Esophagus squamous epithelium (tissue), 5 donors: ENCODE data around the gene ST6GALNAC1. TPM values are rescaled to one million over a fixed set of nuclear protein-coding genes. Genes with fewer than 3 reads are reported as not detected.

Experiments
- DNase-seq: peaks from one replicate; lab custom pipeline; 2025; lab: John Stamatoyannopoulos, UW
- H3K27ac ChIP-seq, 4 donors: fragments of 200-600 bp; sonication (generic); one replicate each; pipeline ENCODE4 v1.5.1; 2016 to 2019; ENCODE audit warnings: mild to moderate bottlenecking in 1 of 4
- H3K27me3 ChIP-seq, 4 donors: fragments of 200-600 bp; sonication (generic); 1 replicate in 3 of 4; 2 replicates in 1 of 4; pipeline versions ENCODE4 v1.5.1 to v1.6.0; 2017 to 2021; ENCODE audit warnings: antibody characterized with exemption in 1 of 4
- H3K36me3 ChIP-seq, 3 donors: fragments of 200-600 bp; sonication (generic); one replicate each; pipeline ENCODE4 v1.5.1; 2016 to 2019
- H3K4me1 ChIP-seq, 3 donors: fragments of 200-600 bp; sonication (generic); one replicate each; pipeline ENCODE4 v1.5.1; 2017 to 2019
- H3K4me3 ChIP-seq, 4 donors: fragments of 200-600 bp; sonication (generic); 1 replicate in 3 of 4; 2 replicates in 1 of 4; pipeline ENCODE4 v1.5.1; 2016 to 2019; ENCODE audit warnings: mild to moderate bottlenecking in 2 of 4, moderate library complexity in 1 of 4
- H3K9me3 ChIP-seq, 3 donors: fragments of 200-600 bp; sonication (generic); one replicate each; pipeline ENCODE4 v1.5.1; 2016 to 2019
- POLR2A ChIP-seq, 4 donors: fragments of 450-650 bp; IDR thresholded peaks; one replicate each; pipeline ENCODE4 v1.6.1; 2017; ENCODE audit warnings: antibody characterized with exemption in 4 of 4, mild to moderate bottlenecking in 4 of 4, moderate library complexity in 3 of 4
- WGBS, 2 donors: methylation state at CpG; one replicate each; pipeline ENCODE4 v1.1.5; 2018; 5-methylcytosine and 5-hydroxymethylcytosine counted together
- intact Hi-C: fragments of 100-400 bp; cut with DNase I; formaldehyde crosslinking; loops from one replicate; pipeline ENCODE4 v1.15.0; 2022
- total RNA-seq, 4 donors: library from RNA; depleted of rRNA; stranded (reverse); fragments of >200 nt; gene quantifications; one replicate each; pipeline ENCODE4 v1.1.0, GENCODE V29; 2016
- TF ChIP-seq, protein P1 (sequence below), 6 experiments: fragments of 450-650 bp in 4 of 6; fragments of 200-600 bp in 2 of 6; sonication (generic) in 2 of 6; IDR thresholded peaks; one replicate each; pipeline ENCODE4 v1.5.1; 2016 to 2019; ENCODE audit warnings: antibody characterized with exemption in 6 of 6, mild to moderate bottlenecking in 4 of 6, moderate library complexity in 4 of 6
- donor health status: DM: yes; HTN: yes; CAD: no.

Gene ST6GALNAC1
- total RNA-seq, 4 donors from 2014 or later = 10.6 to 63.3 (median 32.7) TPM

DNA sequence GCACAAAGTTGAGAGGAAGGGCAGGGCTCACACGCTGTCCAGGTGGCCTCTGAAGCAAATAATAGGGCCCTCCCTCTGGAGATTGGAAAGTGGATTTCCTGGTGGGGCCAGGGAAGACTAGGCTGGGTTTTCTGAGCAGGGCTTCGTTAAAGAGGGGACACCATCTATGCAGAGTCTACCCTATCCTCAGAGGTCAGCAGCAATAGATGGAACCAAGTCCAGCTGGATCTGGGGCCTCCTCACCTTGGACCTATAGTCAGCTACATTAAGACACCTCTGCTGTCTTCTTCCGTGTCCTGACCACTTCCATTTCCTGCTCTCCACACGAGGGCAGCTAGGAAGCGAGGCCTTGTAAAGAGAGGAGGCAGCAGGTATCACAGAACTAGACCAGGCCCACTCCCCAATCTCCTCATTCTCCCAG lies 14.7 kb upstream of the ST6GALNAC1 start:
- Histone ChIP-seq H3K36me3 (no peaks in the 10 kb centered on the region), H3K9me3 (no peaks in the 10 kb centered on the region), H3K27me3 (no peaks in the 10 kb centered on the region), H3K4me3 (no peak overlapping the region), H3K4me1 (peaks cover 17 to 39% (median 17%) of the 10 kb centered on the region in 3 donors), H3K27ac (peak overlapping the region in 3 of 4 donors; percentile 13 to 80 (median 63))
- intact Hi-C loops = no loop called here
- no peak for TF ChIP-seq POLR2A (IDR thresholded peaks at IDR 0.05)
- TF ChIP-seq, protein P1, sequence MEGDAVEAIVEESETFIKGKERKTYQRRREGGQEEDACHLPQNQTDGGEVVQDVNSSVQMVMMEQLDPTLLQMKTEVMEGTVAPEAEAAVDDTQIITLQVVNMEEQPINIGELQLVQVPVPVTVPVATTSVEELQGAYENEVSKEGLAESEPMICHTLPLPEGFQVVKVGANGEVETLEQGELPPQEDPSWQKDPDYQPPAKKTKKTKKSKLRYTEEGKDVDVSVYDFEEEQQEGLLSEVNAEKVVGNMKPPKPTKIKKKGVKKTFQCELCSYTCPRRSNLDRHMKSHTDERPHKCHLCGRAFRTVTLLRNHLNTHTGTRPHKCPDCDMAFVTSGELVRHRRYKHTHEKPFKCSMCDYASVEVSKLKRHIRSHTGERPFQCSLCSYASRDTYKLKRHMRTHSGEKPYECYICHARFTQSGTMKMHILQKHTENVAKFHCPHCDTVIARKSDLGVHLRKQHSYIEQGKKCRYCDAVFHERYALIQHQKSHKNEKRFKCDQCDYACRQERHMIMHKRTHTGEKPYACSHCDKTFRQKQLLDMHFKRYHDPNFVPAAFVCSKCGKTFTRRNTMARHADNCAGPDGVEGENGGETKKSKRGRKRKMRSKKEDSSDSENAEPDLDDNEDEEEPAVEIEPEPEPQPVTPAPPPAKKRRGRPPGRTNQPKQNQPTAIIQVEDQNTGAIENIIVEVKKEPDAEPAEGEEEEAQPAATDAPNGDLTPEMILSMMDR (IDR thresholded peaks at IDR 0.05) = no peak
- WGBS, 2 donors = 72 to 78% methylated on average over 2 to 4 of the region's 5 CpGs
- no peak for DNase-seq

DNA sequence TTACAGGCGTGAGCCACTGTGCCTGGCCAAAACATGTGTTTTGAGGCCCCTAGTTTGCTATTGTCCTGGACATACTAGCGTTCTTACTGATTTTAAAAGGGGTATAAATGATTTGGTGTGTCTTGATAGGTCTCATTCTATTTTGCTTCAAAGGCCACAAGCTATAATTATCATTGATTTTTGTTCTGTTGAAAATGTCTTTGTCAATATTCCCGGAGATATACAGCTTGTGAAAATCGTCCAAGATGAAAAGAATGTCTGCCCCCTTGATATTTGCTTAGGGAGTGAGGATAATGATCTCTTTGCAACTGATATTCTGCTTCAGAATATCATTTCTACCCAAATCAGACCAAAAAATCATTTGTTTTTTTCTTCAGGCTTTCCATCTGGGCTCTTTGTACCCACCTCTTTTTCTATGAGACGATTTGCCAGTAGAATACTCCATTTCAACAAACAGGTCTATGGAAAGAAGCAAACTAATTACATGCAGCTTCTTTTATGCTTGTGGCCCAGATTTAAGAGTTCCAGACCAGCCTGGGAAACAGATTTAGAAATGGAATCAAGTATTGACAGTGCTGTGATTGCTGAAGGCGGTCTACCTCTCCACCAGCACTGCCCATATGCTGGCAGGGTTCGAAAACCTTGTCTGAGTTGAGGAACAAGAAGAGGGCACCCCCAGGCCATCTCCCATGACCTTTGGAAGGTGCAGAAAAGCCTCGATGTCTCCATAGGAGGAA lies 14.1 kb upstream of the ST6GALNAC1 start:
- peak overlapping the region in 2 of 4 donors; percentile 27 to 80 for H3K27ac ChIP-seq
- no peak for TF ChIP-seq POLR2A (IDR thresholded peaks at IDR 0.05)
- TF ChIP-seq, protein P1 (IDR thresholded peaks at IDR 0.05) = no peak

DNA sequence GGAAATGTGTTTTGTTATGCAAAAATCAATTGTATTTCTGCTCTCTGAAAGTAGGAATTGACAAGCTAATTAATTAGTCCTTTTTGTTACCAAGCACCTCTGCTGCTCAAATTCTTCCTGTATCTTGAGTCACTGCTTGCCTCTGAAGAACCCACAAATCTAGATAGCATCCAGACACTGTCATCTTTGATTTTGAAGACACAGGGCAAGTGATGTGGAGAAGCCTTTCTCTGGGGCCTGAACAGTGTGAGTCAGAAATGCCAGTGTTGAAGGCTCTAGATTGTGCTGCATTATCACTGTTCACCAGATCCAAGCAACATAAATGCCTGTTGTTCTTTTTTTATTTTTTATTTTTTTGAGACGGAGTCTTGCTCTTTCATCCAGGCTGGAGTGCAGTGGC lies 10.9 kb upstream of the ST6GALNAC1 start:
- H3K36me3 ChIP-seq = no peaks in the 10 kb centered on the region
- no peak overlapping the region for H3K4me3 ChIP-seq
- H3K27ac ChIP-seq = no peak overlapping the region
- intact Hi-C loops = no loop called here
- no peaks in the 10 kb centered on the region for H3K9me3 ChIP-seq
- DNase-seq = no peak
- H3K4me1 ChIP-seq = peaks cover 1 to 17% (median 2%) of the 10 kb centered on the region in 3 donors
- TF ChIP-seq POLR2A (IDR thresholded peaks at IDR 0.05) = no peak
- TF ChIP-seq, protein P1 (IDR thresholded peaks at IDR 0.05) = no peak
- no peaks in the 10 kb centered on the region for H3K27me3 ChIP-seq
- WGBS, 2 donors = 83 to 88% methylated on average over 1 of the region's 1 CpG

More for the DNA sequence above, 14.1 kb upstream of the ST6GALNAC1 start:
- peaks cover 17 to 39% (median 17%) of the 10 kb centered on the region in 3 donors for H3K4me1 ChIP-seq
- H3K9me3 ChIP-seq = no peaks in the 10 kb centered on the region
- intact Hi-C loops = no loop called here
- 77 to 95% methylated on average over 6 to 8 of the region's 8 CpGs for WGBS, 2 donors
- H3K36me3 ChIP-seq = no peaks in the 10 kb centered on the region
- no peak for DNase-seq
- no peak overlapping the region for H3K4me3 ChIP-seq
- H3K27me3 ChIP-seq = no peaks in the 10 kb centered on the region

DNA sequence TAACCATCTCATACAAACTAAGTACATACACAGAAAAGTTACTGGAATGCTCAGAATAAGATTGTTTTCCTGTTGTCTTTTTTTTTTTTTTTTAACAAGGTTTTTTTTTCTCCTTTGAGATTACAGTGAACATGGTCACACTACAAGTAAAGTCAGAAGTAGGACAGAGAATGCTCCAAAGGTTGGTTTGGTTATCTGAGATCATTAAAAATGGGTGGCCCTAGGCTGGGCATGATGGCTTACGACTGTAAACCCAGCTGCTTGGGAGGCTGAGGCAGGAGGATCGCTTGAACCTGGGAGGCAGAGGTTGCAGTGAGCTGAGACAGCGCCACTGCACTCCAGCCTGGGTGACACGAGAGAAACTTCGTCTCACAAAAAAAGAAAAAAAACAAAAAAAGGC lies 6.9 kb upstream of the ST6GALNAC1 start:
- Histone ChIP-seq H3K27me3 (no peaks in the 10 kb centered on the region), H3K9me3 (no peaks in the 10 kb centered on the region), H3K27ac (no peak overlapping the region), H3K4me3 (no peak overlapping the region), H3K36me3 (no peaks in the 10 kb centered on the region), H3K4me1 (peaks cover 0 to 8% (median 0%) of the 10 kb centered on the region in 3 donors)
- DNase-seq = no peak
- WGBS, 2 donors = 88% methylated on average over 5 of the region's 5 CpGs
- intact Hi-C loops = no loop called here
- TF ChIP-seq, protein P1 (IDR thresholded peaks at IDR 0.05) = no peak

DNA sequence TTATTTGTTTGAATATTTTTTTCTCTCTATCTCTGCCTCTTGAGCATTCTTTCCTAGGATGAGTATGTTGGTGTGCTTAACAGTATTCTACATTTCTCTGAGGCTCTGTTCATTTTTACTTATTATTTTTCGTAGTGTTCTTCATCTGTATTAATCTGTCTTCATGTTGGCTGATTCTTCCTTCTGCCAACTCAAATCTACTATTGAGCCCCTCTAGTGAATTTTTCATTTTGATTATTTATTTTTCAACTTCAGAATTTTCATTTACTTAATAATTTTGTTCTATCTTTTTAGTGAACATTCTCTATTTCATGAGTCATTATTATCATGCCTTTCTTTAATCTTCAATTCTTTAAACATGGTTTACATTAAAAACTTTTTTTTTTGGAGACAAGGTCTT lies 3.2 kb upstream of the ST6GALNAC1 start:
- no peak overlapping the region for H3K27ac ChIP-seq
- H3K36me3 ChIP-seq = no peaks in the 10 kb centered on the region
- intact Hi-C loops = no loop called here
- WGBS, 2 donors = 75 to 80% methylated on average over 1 of the region's 1 CpG
- DNase-seq = no peak
- H3K9me3 ChIP-seq = no peaks in the 10 kb centered on the region
- H3K4me3 ChIP-seq = peak overlapping the region in 2 of 4 donors; percentile 11 to 25
- peaks cover 0 to 5% (median 0%) of the 10 kb centered on the region in 4 donors for H3K27me3 ChIP-seq
- peaks cover 9 to 46% (median 12%) of the 10 kb centered on the region in 3 donors for H3K4me1 ChIP-seq
- no peak for TF ChIP-seq POLR2A (IDR thresholded peaks at IDR 0.05)
- TF ChIP-seq, protein P1 (IDR thresholded peaks at IDR 0.05) = no peak
